Large intestine (tissue), 3 donors: ENCODE results near the gene TSFM. TPM values are rescaled to one million over a fixed set of nuclear protein-coding genes. Genes with fewer than 3 reads are reported as not detected.
"Not testable (repeated sequence)": the region's sequence is repeated elsewhere in the genome, so short reads cannot be mapped to it uniquely, and the experiment has no call there.

Experiments used
- DNase-seq, 2 donors: peaks; one replicate each; pipeline versions ENCODE4 v3.0.0 to v3.0.0-alpha.2; 2013
- H3K27ac ChIP-seq: one replicate; pipeline ENCODE4 v1.5.1; 2013; ENCODE audit warnings: low read length
- H3K27me3 ChIP-seq: 2 replicates; pipeline ENCODE4 v1.6.1; 2013; ENCODE audit warnings: low read length; ENCODE audit not compliant: control insufficient read depth, insufficient read depth
- H3K36me3 ChIP-seq: 2 replicates; pipeline ENCODE4 v1.6.1; 2013; ENCODE audit warnings: low read length; ENCODE audit not compliant: control insufficient read depth, insufficient read depth
- H3K4me1 ChIP-seq: one replicate; pipeline ENCODE4 v1.6.1; 2013; ENCODE audit warnings: low read length; ENCODE audit not compliant: control insufficient read depth, insufficient read depth
- H3K4me3 ChIP-seq: one replicate; pipeline ENCODE4 v1.5.1; 2013; ENCODE audit warnings: low read length
- H3K9me3 ChIP-seq: one replicate; pipeline ENCODE4 v1.6.1; 2013; ENCODE audit warnings: mild to moderate bottlenecking, low read depth, low read length, moderate library complexity; ENCODE audit not compliant: control insufficient read depth
- WGBS: methylation state at CpG from one replicate; pipeline ENCODE4 v1.1.5; 2013; ENCODE audit warnings: low lambda C conversion rate; ENCODE audit not compliant: insufficient coverage; 5-methylcytosine and 5-hydroxymethylcytosine counted together
- polyA plus RNA-seq: library from polyadenylated mRNA; unstranded; fragments of 120-200 nt; gene quantifications from one replicate; pipeline ENCODE4 v1.2.1, GENCODE V29; 2013

TSFM gene
- polyA plus RNA-seq, 1 donor: 36.0 TPM

GRCh38 chr12:57771236-57771872, 11.2 kb upstream of the TSFM start:
- H3K27me3 ChIP-seq: peaks cover 14% of the 10 kb centered on the region
- peaks cover 16% of the 10 kb centered on the region for H3K36me3 ChIP-seq
- peak overlapping the region; percentile 69 for H3K4me3 ChIP-seq
- H3K4me1 ChIP-seq: peaks cover 21% of the 10 kb centered on the region
- no peaks in the 10 kb centered on the region for H3K9me3 ChIP-seq
- peak overlapping the region; percentile 83 for H3K27ac ChIP-seq
- DNase-seq: peak in 1 of 2 donors; percentile 80
- WGBS: 0% methylated on average over 5 of the region's 16 CpGs

GRCh38 chr12:57771873-57772428, 10.6 kb upstream of the TSFM start, which contains the start of gene METTL1:
TSS of gene METTL1 (minus strand) at chr12:57772105. CDS start at chr12:57772083, 22 bp downstream.
- Histone ChIP-seq H3K4me1 (peaks cover 15% of the 10 kb centered on the region), H3K27me3 (peaks cover 8% of the 10 kb centered on the region), H3K9me3 (no peaks in the 10 kb centered on the region), H3K36me3 (peaks cover 16% of the 10 kb centered on the region), H3K4me3 (peak within 1 kb of the TSS; percentile 69), H3K27ac (peak within 1 kb of the TSS; percentile 83)
- 0% methylated on average over 1 of the region's 28 CpGs for WGBS
- DNase-seq: peak; percentile 96 to 98

GRCh38 chr12:57772429-57773322, 9.9 kb upstream of the TSFM start, which contains the start of gene EEF1AKMT3:
TSS of gene EEF1AKMT3 (plus strand) at chr12:57772614. CDS start at chr12:57772725, 111 bp downstream.
- WGBS: 42% methylated on average over 4 of the region's 67 CpGs
- Histone ChIP-seq H3K9me3 (no peaks in the 10 kb centered on the region), H3K27me3 (peaks cover under 1% of the 10 kb centered on the region), H3K4me1 (peaks cover 14% of the 10 kb centered on the region), H3K27ac (peak within 1 kb of the TSS; percentile 83), H3K36me3 (peaks cover 18% of the 10 kb centered on the region), H3K4me3 (peak within 1 kb of the TSS; percentile 69)
- DNase-seq: peak in 1 of 2 donors; percentile 35

GRCh38 chr12:57774634-57775033, 8.0 kb upstream of the TSFM start:
- not testable (repeated sequence) for H3K27ac ChIP-seq, DNase-seq, H3K36me3 ChIP-seq, H3K27me3 ChIP-seq, H3K4me3 ChIP-seq, H3K9me3 ChIP-seq
- no CpG with 5 or more reads among the region's 11 CpGs for WGBS
- H3K4me1 ChIP-seq: peaks cover 14% of the 10 kb centered on the region

GRCh38 chr12:57775044-57775443, 7.5 kb upstream of the TSFM start:
- no peak for DNase-seq
- WGBS: no CpG with 5 or more reads among the region's 3 CpGs
- H3K4me1 ChIP-seq: peaks cover 14% of the 10 kb centered on the region
- H3K4me3 ChIP-seq: no peak overlapping the region
- no peaks in the 10 kb centered on the region for H3K27me3 ChIP-seq
- no peaks in the 10 kb centered on the region for H3K9me3 ChIP-seq
- no peak overlapping the region for H3K27ac ChIP-seq
- H3K36me3 ChIP-seq: peaks cover 5% of the 10 kb centered on the region

GRCh38 chr12:57775563-57776246, 6.9 kb upstream of the TSFM start:
- Histone ChIP-seq H3K27ac (no peak overlapping the region), H3K4me3 (no peak overlapping the region), H3K36me3 (peaks cover 5% of the 10 kb centered on the region), H3K4me1 (peaks cover 12% of the 10 kb centered on the region), H3K9me3 (no peaks in the 10 kb centered on the region), H3K27me3 (no peaks in the 10 kb centered on the region)
- WGBS: 67% methylated on average over 1 of the region's 4 CpGs
- no peak for DNase-seq

GRCh38 chr12:57776247-57776587, 6.4 kb upstream of the TSFM start:
- no peak for DNase-seq
- peaks cover 8% of the 10 kb centered on the region for H3K4me1 ChIP-seq
- H3K36me3 ChIP-seq: peaks cover 5% of the 10 kb centered on the region
- no peaks in the 10 kb centered on the region for H3K27me3 ChIP-seq
- WGBS: 88% methylated on average over 2 of the region's 2 CpGs
- no peaks in the 10 kb centered on the region for H3K9me3 ChIP-seq
- H3K4me3 ChIP-seq: no peak overlapping the region
- no peak overlapping the region for H3K27ac ChIP-seq

- Histone ChIP-seq H3K36me3 (peaks cover 5% of the 10 kb centered on the region), H3K4me3 (no peak overlapping the region), H3K9me3 (no peaks in the 10 kb centered on the region), H3K4me1 (peaks cover 9% of the 10 kb centered on the region), H3K27ac (no peak overlapping the region), H3K27me3 (no peaks in the 10 kb centered on the region)
- no peak for DNase-seq
- 100% methylated on average over 1 of the region's 7 CpGs for WGBS
Measured at GRCh38 chr12:57777367-57777766, 5.2 kb upstream of the TSFM start.

- WGBS: 100% methylated on average over 1 of the region's 7 CpGs
- Histone ChIP-seq H3K4me1 (peaks cover 11% of the 10 kb centered on the region), H3K9me3 (no peaks in the 10 kb centered on the region), H3K27me3 (no peaks in the 10 kb centered on the region), H3K4me3 (no peak overlapping the region), H3K36me3 (peaks cover 5% of the 10 kb centered on the region), H3K27ac (no peak overlapping the region)
- DNase-seq: no peak
Measured at GRCh38 chr12:57777911-57778310, 4.7 kb upstream of the TSFM start.

GRCh38 chr12:57779736-57780135, 2.9 kb upstream of the TSFM start:
- WGBS: no CpG with 5 or more reads among the region's 1 CpG
- Histone ChIP-seq H3K4me1 (peaks cover 10% of the 10 kb centered on the region), H3K27ac (no peak overlapping the region), H3K4me3 (no peak overlapping the region), H3K27me3 (no peaks in the 10 kb centered on the region), H3K9me3 (no peaks in the 10 kb centered on the region), H3K36me3 (peaks cover 5% of the 10 kb centered on the region)
- no peak for DNase-seq
